IPS-15b (cell line): ENCODE results near the gene C19orf85.
"Not testable (repeated sequence)": the region's sequence is repeated elsewhere in the genome, so short reads cannot be mapped to it uniquely, and the experiment has no call there.

Source experiments
- H3K27me3 ChIP-seq: one replicate; pipeline ENCODE4 v1.6.1; 2013; ENCODE audit warnings: low read length; ENCODE audit not compliant: control insufficient read depth, insufficient read depth
- H3K36me3 ChIP-seq: one replicate; pipeline ENCODE4 v1.6.1; 2013; ENCODE audit warnings: low read length; ENCODE audit not compliant: control insufficient read depth, insufficient read depth
- H3K4me1 ChIP-seq: one replicate; pipeline ENCODE4 v1.6.1; 2013; ENCODE audit warnings: mild to moderate bottlenecking, low read length; ENCODE audit not compliant: control insufficient read depth, insufficient read depth
- H3K4me3 ChIP-seq: one replicate; pipeline ENCODE4 v1.5.1; 2013; ENCODE audit warnings: low read depth, low read length
- H3K9ac ChIP-seq: one replicate; pipeline ENCODE4 v1.6.1; 2013; ENCODE audit warnings: low read depth, mild to moderate bottlenecking, low read length
- H3K9me3 ChIP-seq: one replicate; pipeline ENCODE4 v1.6.1; 2013; ENCODE audit warnings: mild to moderate bottlenecking, low read length; ENCODE audit not compliant: control insufficient read depth, insufficient read depth

The C19orf85 gene

DNA sequence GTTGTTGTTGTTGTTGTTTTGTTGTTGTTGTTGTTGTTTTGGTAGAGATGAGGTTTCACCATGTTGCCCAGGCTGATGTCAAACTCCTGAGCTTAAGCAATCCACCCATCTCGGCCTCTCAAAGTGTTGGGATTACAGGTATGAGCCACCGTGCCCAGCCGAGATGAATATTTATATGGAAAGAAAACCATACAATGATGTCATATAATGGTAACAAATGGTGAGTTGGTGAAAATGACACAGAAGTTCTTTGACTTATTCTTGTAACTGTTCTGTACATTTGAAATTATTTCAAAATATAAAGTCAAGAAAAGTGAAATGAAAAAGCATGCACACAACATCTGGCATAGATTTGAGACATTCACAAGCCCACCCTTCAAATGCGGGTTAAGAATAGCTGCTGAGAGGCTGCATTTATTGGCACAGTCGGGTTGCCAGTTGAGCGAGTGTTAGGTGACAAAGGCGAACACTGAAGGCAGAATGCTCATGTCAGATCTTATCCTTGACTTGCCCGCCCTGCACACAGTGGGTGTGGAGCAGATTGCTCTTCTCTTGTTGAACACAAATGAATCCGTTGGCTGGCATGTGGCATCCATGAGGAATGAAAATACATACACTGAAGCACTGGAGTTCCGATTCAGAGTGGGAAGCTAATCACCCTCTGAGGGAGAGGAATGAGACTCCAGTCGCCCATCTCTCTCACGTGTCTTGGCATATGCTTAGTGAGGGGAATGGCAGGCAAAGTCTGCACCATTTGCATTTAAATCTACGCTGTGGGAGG, 41.1 kb downstream of the C19orf85 start:
- Histone ChIP-seq H3K36me3 (no peaks in the 10 kb centered on the region), H3K9me3 (no peaks in the 10 kb centered on the region), H3K9ac (no peak overlapping the region), H3K4me3 (no peak overlapping the region), H3K4me1 (no peaks in the 10 kb centered on the region), H3K27me3 (peaks cover 2% of the 10 kb centered on the region)

DNA sequence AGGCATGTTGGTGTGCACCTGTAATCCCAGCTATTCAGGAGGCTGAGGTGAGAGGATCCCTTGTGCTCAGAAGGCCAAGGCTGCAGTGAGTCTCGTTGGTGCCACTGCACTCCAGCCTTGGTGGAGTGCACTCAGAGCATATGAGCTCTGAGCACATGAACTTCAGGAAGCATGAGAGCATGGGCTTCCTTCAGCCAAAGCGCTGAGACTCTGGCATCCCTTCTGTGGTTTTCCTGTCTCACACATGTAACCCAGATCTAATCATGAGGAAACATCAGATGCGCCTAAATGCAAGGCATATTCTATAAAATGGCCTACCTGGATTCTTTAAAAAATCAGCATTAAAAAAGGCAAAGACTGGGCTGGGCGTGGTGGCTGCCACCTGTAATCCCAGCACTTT, 43.3 kb downstream of the C19orf85 start:
- not testable (repeated sequence) for H3K27me3 ChIP-seq, H3K4me1 ChIP-seq, H3K4me3 ChIP-seq, H3K9me3 ChIP-seq, H3K36me3 ChIP-seq, H3K9ac ChIP-seq

DNA sequence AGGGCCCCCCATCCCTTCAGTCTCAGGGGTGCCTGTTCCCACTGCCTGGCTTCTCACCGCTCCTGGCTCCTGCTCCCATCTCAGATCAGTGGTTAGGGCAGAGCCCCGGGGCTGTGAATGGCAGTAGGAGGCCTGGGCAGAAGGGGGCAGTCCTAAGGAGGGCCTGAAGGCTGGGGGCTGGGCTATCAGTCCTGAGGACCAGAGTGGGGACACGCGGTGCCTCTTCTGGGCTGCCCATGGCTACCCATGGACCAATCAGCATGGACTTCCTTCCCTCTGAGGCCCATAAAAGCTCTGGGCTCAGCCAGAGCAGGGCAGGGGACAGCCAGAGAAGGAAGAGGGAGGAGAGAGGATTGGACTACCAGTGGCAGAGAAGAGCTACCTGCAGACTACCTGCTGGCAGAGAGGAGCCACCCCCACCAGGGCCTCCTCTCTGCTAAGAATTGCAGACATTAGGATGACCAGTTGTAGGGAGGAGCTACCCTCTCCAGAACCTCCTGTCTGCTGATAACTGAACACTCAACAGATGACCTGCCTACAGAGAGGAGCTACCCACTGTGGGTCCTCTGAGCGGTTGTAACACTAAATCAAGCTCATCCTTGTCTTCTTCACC, 44.8 kb downstream of the C19orf85 start:
- Histone ChIP-seq H3K4me1 (no peaks in the 10 kb centered on the region), H3K4me3 (no peak overlapping the region), H3K9ac (no peak overlapping the region), H3K9me3 (no peaks in the 10 kb centered on the region), H3K27me3 (peaks cover 2% of the 10 kb centered on the region), H3K36me3 (no peaks in the 10 kb centered on the region)

DNA sequence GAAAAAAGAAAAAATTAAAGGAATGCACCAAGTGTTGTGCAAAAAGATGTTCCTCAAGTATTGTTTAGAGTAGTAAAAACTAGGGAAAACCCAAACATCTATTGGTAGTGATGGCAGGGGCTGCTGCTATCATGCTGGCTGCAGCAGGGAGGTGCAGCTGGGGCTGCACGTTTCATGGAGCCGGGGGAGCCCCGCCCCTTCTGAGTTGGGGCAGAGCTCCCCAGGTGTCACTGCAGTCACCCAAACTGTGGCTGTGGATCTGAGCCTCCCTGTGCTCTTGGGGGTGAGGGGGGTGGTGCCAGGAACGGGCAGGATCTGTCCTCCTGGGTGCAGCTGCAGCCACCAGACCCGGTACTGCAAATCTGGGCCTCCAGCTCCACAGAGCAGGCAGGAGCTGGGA, 45.4 kb downstream of the C19orf85 start:
- Histone ChIP-seq H3K9ac (no peak overlapping the region), H3K27me3 (peaks cover 2% of the 10 kb centered on the region), H3K4me1 (no peaks in the 10 kb centered on the region), H3K36me3 (no peaks in the 10 kb centered on the region), H3K9me3 (no peaks in the 10 kb centered on the region), H3K4me3 (no peak overlapping the region)

DNA sequence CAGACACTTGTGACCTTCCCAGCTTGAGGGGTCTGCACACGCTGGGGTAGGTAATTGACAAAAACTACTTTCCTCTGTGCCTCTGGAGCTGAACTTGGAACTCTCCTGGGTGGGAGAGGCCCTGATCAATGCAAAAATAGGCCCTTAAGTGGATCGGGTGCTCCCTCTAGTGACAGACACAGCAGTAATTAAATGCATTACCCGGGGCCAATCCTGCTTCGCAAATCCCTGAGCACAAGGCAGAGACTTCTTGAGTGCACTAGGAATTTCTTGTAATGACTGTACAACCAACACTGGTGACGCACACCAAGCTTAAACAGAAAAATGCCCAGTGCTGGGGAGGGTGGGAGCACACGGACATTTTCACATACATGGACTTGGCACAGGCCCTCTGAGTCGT, 46.4 kb downstream of the C19orf85 start:
- Histone ChIP-seq H3K27me3 (peaks cover 2% of the 10 kb centered on the region), H3K4me3 (no peak overlapping the region), H3K36me3 (no peaks in the 10 kb centered on the region), H3K4me1 (no peaks in the 10 kb centered on the region), H3K9ac (no peak overlapping the region), H3K9me3 (no peaks in the 10 kb centered on the region)
